OCI-LY3 (cell line): ENCODE data around the gene CD59.

Experiments
- H2AFZ ChIP-seq: fragments of 200-600, 300-600 bp; shearing (Covaris generic); 2 replicates; pipeline ENCODE4 v1.6.0; 2014; ENCODE audit warnings: antibody characterized with exemption, low read depth, low read length
- H3K27ac ChIP-seq: fragments of 200-600, 300-600 bp; sonication (generic); 2 replicates; pipeline ENCODE4 v1.5.1; 2014; ENCODE audit warnings: mild to moderate bottlenecking, low read length, moderate library complexity, mixed read lengths
- H3K27me3 ChIP-seq: fragments of 200-600, 300-600 bp; sonication (generic); 2 replicates; pipeline ENCODE4 v1.6.1; 2014; ENCODE audit warnings: low read depth, low read length, mixed read lengths
- H3K36me3 ChIP-seq: fragments of 200-600, 300-600 bp; sonication (generic); replicated peaks from 2 replicates; pipeline ENCODE3; 2014; ENCODE audit warnings: low read depth, low read length, mixed read lengths
- H3K4me1 ChIP-seq: fragments of 300-600, 200-600 bp; sonication (generic); 2 replicates; pipeline ENCODE4 v1.6.1; 2014; ENCODE audit warnings: low read length, mixed read lengths
- H3K4me2 ChIP-seq: fragments of 200-600, 300-600 bp; sonication (generic); 2 replicates; pipeline ENCODE4 v1.6.1; 2014; ENCODE audit warnings: low read length, mixed read lengths
- H3K4me3 ChIP-seq: fragments of 300-600, 200-600 bp; sonication (generic); 2 replicates; pipeline ENCODE4 v1.5.1; 2014; ENCODE audit warnings: antibody characterized with exemption, mild to moderate bottlenecking, low read length, moderate library complexity
- H3K79me2 ChIP-seq: fragments of 300-600, 200-600 bp; shearing (Covaris generic); 2 replicates; pipeline ENCODE4 v1.6.1; 2014; ENCODE audit warnings: mild to moderate bottlenecking, low read length, mixed read lengths
- H3K9ac ChIP-seq: fragments of 300-600, 200-600 bp; shearing (Covaris generic); 2 replicates; pipeline ENCODE4 v1.6.0; 2014; ENCODE audit warnings: mild to moderate bottlenecking, low read length, moderate library complexity
- H3K9me3 ChIP-seq: fragments of 200-600, 300-600 bp; shearing (Covaris generic); 2 replicates; pipeline ENCODE4 v1.6.1; 2014; ENCODE audit warnings: low read length, mixed read lengths; ENCODE audit not compliant: insufficient read depth
- H4K20me1 ChIP-seq: fragments of 200-600, 300-600 bp; sonication (generic); 2 replicates; pipeline ENCODE4 v1.6.1; 2016; ENCODE audit warnings: low read length, mixed read lengths; ENCODE audit not compliant: insufficient read depth
- CTCF ChIP-seq: fragments of 200-600, 300-600 bp; sonication (generic); IDR thresholded peaks from 2 replicates; pipeline ENCODE4 v1.5.1; 2014; ENCODE audit warnings: antibody characterized with exemption, low read length, low read depth
- EZH2phosphoT487 ChIP-seq: fragments of 200-600 bp; shearing (Covaris generic); IDR thresholded peaks from 2 replicates; pipeline ENCODE4 v1.6.1; 2018; ENCODE audit warnings: antibody characterized with exemption, mixed run types, low read depth

CD59 gene

DNA sequence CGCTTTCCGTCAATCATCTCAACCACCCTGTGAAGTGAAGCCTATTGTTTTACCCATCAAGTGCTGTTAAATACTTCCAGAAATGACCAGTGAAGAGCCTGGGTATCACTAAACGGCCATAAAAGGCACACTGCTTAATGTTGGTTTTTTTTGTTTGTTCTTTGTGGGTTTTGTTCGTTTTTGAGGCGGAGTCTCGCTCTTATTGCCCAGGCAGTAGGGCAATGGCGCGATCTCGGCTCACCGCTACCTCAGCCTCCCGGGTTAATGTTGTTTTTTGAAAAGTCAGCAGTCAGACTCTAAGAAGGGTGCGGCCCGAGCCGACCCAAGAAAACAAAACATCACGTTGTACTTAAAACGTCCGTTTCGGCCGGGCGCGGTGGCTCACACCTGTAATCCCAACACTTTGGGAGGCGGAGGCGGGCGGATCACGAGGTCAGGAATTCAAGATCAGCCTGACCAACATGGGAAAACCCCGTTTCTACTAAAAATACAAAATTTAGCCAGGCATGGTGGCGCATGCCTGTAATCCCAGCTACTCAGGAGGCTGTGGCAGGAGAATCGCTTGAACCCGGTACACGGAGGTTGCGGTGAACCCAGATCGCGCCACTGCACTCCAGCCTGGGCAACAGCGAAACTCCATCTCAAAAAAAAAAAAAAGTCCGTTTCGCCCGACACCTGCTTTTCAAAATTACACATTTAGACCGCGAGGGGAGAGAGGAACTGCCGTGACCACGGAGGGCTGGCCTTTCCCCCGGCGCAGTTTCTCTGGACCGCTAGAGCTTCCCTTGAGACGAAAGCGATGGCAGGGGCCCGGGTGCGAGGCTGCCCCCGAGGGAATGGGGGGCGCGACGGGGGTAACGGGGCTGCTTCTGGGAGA, 714 bp downstream of the CD59 start:
- Histone ChIP-seq H4K20me1 (peaks cover 6% of the 10 kb centered on the region; the same call in 1 of the 2 replicates), H3K36me3 (peaks cover 21% of the 10 kb centered on the region), H3K79me2 (peaks cover 48% of the 10 kb centered on the region), H3K9me3 (no peaks in the 10 kb centered on the region), H3K27ac (peak overlapping the region; percentile 41), H3K4me3 (peak overlapping the region; percentile 78), H2AFZ (peak overlapping the region; percentile 58; the same call in 1 of the 2 replicates), H3K9ac (peak overlapping the region; percentile 86), H3K4me1 (peaks cover 43% of the 10 kb centered on the region), H3K27me3 (no peaks in the 10 kb centered on the region), H3K4me2 (peak overlapping the region; percentile 92)
- TF ChIP-seq CTCF = no peak

DNA sequence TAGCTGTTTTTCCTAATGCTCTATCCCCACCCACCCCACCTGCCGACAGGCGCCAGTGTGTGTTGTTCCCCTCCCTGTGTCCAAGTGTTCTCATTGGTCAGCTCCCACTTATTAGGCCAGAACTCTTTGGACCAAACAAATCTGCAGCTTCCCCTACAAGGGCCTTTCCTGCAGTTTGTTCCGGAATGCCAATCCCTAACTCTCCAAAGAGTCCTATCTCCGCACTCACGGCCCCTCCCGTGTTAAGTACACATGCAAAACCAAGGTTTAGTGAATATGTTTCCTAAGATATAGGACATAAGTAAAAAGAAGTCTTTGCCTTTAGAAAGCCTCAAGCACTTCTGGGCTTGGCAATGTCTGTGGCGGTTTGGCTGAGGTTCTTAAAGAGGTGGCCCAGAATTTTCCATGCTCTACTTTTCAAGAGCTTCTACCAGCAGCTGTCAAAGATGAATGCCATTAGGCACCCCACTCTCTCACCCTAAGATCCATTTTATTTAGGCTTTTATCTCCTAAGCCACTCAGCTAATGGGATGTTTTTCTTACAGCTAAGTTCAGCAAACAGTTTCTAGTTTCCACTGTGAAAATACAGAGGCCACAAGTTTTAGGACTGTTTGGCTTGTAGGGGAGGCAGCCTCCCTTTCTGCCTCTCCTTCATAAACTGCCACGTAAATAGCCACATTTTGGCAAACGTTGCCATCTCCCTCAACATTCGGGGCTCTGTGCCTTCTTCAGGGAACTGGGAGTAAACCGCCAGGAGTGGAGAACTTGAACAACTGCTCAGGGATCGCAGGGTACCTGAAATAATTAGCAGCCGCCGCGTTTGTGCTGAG, 1.6 kb downstream of the CD59 start:
- H2AFZ ChIP-seq = 0 out of 2 replicates have a peak overlapping the region, but pooled peaks have one; percentile 8
- peak overlapping the region; percentile 92 for H3K4me2 ChIP-seq
- peak overlapping the region; percentile 78 for H3K4me3 ChIP-seq
- H3K9ac ChIP-seq = peak overlapping the region; percentile 86
- H4K20me1 ChIP-seq = peaks cover 8% of the 10 kb centered on the region; the same call in 1 of the 2 replicates
- no peaks in the 10 kb centered on the region for H3K27me3 ChIP-seq
- TF ChIP-seq EZH2phosphoT487 = no peak
- TF ChIP-seq CTCF = no peak
- H3K9me3 ChIP-seq = no peaks in the 10 kb centered on the region
- H3K27ac ChIP-seq = peak overlapping the region; percentile 41
- peaks cover 56% of the 10 kb centered on the region for H3K79me2 ChIP-seq
- peaks cover 43% of the 10 kb centered on the region for H3K4me1 ChIP-seq
- H3K36me3 ChIP-seq = peaks cover 21% of the 10 kb centered on the region

GRCh38 chr11:33733980-33734379, 2.2 kb downstream of the CD59 start:
- Histone ChIP-seq H3K27me3 (no peaks in the 10 kb centered on the region), H3K27ac (no peak overlapping the region), H3K4me2 (peak overlapping the region; percentile 92; the same call in 1 of the 2 replicates), H3K9me3 (no peaks in the 10 kb centered on the region), H3K9ac (no peak overlapping the region), H3K4me1 (peaks cover 43% of the 10 kb centered on the region), H3K4me3 (0 out of 2 replicates have a peak overlapping the region, but pooled peaks have one; percentile 78), H3K79me2 (peaks cover 63% of the 10 kb centered on the region), H3K36me3 (peaks cover 21% of the 10 kb centered on the region), H2AFZ (no peak overlapping the region), H4K20me1 (peaks cover 8% of the 10 kb centered on the region; the same call in 1 of the 2 replicates)
- TF ChIP-seq EZH2phosphoT487 (no peak), CTCF (no peak)
